A549 (cell line): ENCODE measurements around the gene ABCB11. TPM values are rescaled to one million over a fixed set of nuclear protein-coding genes. Genes with fewer than 3 reads are reported as not detected.
"Not testable (repeated sequence)": the region's sequence is repeated elsewhere in the genome, so short reads cannot be mapped to it uniquely, and the experiment has no call there.

Experiments used
- ATAC-seq, 2 experiments: fragments of 200-7000 bp in 1 of 2; fragments of >200 bp in 1 of 2; cut with Nextera tagmentation in 1 of 2; cut with Tn5 transposase in 1 of 2; 3 replicates each; pipeline versions ENCODE4 v1.8.0 to v1.9.1; 2018 to 2020; ENCODE audit warnings: mild to moderate bottlenecking in 1 of 2, moderate library complexity in 1 of 2
- CTCF ChIA-PET: fragments of 300-600 bp; sonication (Branson Sonifier 250); formaldehyde crosslinking; extraction: SDS; loops from one replicate; lab custom pipeline; 2021; ENCODE audit warnings: antibody characterized with exemption, inconsistent platforms; lab: Yijun Ruan, JAX
- POLR2A ChIA-PET: fragments of 350-600 bp; formaldehyde crosslinking; extraction: SDS; loops from one replicate; lab custom pipeline; 2021; ENCODE audit warnings: antibody characterized with exemption, inconsistent platforms; lab: Yijun Ruan, JAX
- DNase-seq, 2 experiments: peaks; one replicate each; pipeline versions ENCODE4 v3.0.0 to v3.0.0-alpha.2; 2011 to 2016; ENCODE audit warnings: low read depth in 1 of 2, low spot score in 1 of 2
- FAIRE-seq: peaks from 2 replicates; lab custom pipeline; 2011; peaks lifted over from hg19 to GRCh38; lab: Jason Lieb, UNC
- H3K27ac ChIP-seq, 2 experiments: fragments of >200 bp; sonication (Bioruptor Twin); formaldehyde crosslinking; 3 replicates each; pipeline ENCODE4 v1.5.1; 2016 to 2017
- H3K4me1 ChIP-seq: fragments of >200 bp; sonication (Bioruptor Twin); formaldehyde crosslinking; 3 replicates; pipeline ENCODE4 v1.6.1; 2016
- H3K4me2 ChIP-seq: fragments of >200 bp; sonication (Bioruptor Twin); formaldehyde crosslinking; 3 replicates; pipeline ENCODE4 v1.6.1; 2016
- H3K4me3 ChIP-seq: fragments of >200 bp; sonication (Bioruptor Twin); formaldehyde crosslinking; 3 replicates; pipeline ENCODE4 v1.5.1; 2016
- H3K9me3 ChIP-seq: fragments of >200 bp; sonication (Bioruptor Twin); formaldehyde crosslinking; 3 replicates; pipeline ENCODE4 v1.6.1; 2016
- BHLHE40 ChIP-seq: IDR thresholded peaks from 2 replicates; pipeline ENCODE4 v1.6.1; 2012; ENCODE audit warnings: low read depth, low read length, inconsistent platforms
- CEBPB ChIP-seq, 2 experiments: fragments of >200 bp in 1 of 2; sonication (Bioruptor Twin) in 1 of 2; formaldehyde crosslinking in 1 of 2; IDR thresholded peaks; 2 replicates each; pipeline ENCODE4 v1.6.1; 2012 to 2016
- EP300 ChIP-seq, 2 experiments: fragments of >200 bp; sonication (Bioruptor Twin); formaldehyde crosslinking; IDR thresholded peaks; 2 replicates in 1 of 2; 3 replicates in 1 of 2; pipeline ENCODE4 v1.6.1; 2016 to 2017
- FOSB ChIP-seq: fragments of 250-450 bp; sonication (Bioruptor Pico); IDR thresholded peaks from 2 replicates; pipeline ENCODE4 v1.5.0; 2020; ENCODE audit warnings: mild to moderate bottlenecking, moderate library complexity
- FOSL2 ChIP-seq, 2 experiments: fragments of 450-650 bp in 1 of 2; fragments of >200 bp in 1 of 2; sonication (Bioruptor Twin) in 1 of 2; formaldehyde crosslinking; IDR thresholded peaks; 2 replicates each; pipeline versions ENCODE4 v1.5.0 to v1.6.1; 2016 to 2020; ENCODE audit warnings: mild to moderate bottlenecking in 1 of 2, moderate library complexity in 1 of 2
- FOXS1 ChIP-seq: fragments of 250-450 bp; sonication (Bioruptor Pico); IDR thresholded peaks from 2 replicates; pipeline ENCODE4 v1.5.0; 2020; ENCODE audit warnings: mild to moderate bottlenecking, moderate library complexity
- GATA3 ChIP-seq: IDR thresholded peaks from 2 replicates; pipeline ENCODE4 v1.6.1; 2012; ENCODE audit warnings: borderline replicate concordance
- JUN ChIP-seq, 2 experiments: fragments of >200 bp; sonication (Bioruptor Twin); formaldehyde crosslinking; IDR thresholded peaks; 2 replicates in 1 of 2; 3 replicates in 1 of 2; pipeline ENCODE4 v1.6.1; 2016 to 2017
- JUNB ChIP-seq: fragments of >200 bp; sonication (Bioruptor Twin); formaldehyde crosslinking; IDR thresholded peaks from 2 replicates; pipeline ENCODE4 v1.6.1; 2016
- KDM1A ChIP-seq: fragments of 200-600 bp; sonication (generic); IDR thresholded peaks from 2 replicates; pipeline ENCODE4 v1.6.1; 2016; ENCODE audit warnings: low read depth, mild to moderate bottlenecking
- MAZ ChIP-seq: fragments of 150-350 bp; IDR thresholded peaks from 2 replicates; pipeline ENCODE4 v1.6.1; 2014; ENCODE audit warnings: antibody characterized with exemption, low read depth, low read length, borderline replicate concordance
- MYC ChIP-seq: IDR thresholded peaks from 2 replicates; pipeline ENCODE4 v1.6.1; 2012; ENCODE audit warnings: mild to moderate bottlenecking, inconsistent platforms, low read length, improper control_type of control experiment, borderline replicate concordance
- PHF8 ChIP-seq: fragments of 200-600 bp; sonication (generic); IDR thresholded peaks from 2 replicates; pipeline ENCODE4 v1.6.1; 2016; ENCODE audit warnings: low read depth, mild to moderate bottlenecking, antibody characterized with exemption, moderate library complexity, borderline replicate concordance
- RAD21 ChIP-seq, 2 experiments: fragments of >200 bp in 1 of 2; sonication (Bioruptor Twin) in 1 of 2; formaldehyde crosslinking in 1 of 2; IDR thresholded peaks in 1 of 2; conservative IDR thresholded peaks in 1 of 2; 2 replicates in 1 of 2; 3 replicates in 1 of 2; pipeline ENCODE4 v1.6.1; 2012 to 2018; ENCODE audit warnings: inconsistent platforms in 1 of 2
- RARB ChIP-seq: fragments of 250-450 bp; sonication (Bioruptor Pico); IDR thresholded peaks from 2 replicates; pipeline ENCODE4 v1.8.0; 2021; ENCODE audit warnings: mild to moderate bottlenecking, moderate library complexity
- SREBF2 ChIP-seq: fragments of 450-650 bp; IDR thresholded peaks from 2 replicates; pipeline ENCODE4 v1.6.1; 2014; ENCODE audit warnings: mild to moderate bottlenecking, moderate library complexity
- TP53 ChIP-seq: fragments of 250-450 bp; sonication (Bioruptor Pico); IDR thresholded peaks from 2 replicates; pipeline ENCODE4 v1.5.0; 2021; ENCODE audit warnings: mild to moderate bottlenecking, moderate library complexity
- ZC3H11A ChIP-seq: fragments of 450-650 bp; IDR thresholded peaks from 2 replicates; pipeline ENCODE4 v1.6.1; 2014; ENCODE audit warnings: antibody characterized with exemption, mild to moderate bottlenecking
- ZFP36 ChIP-seq: fragments of 450-650 bp; IDR thresholded peaks from 2 replicates; pipeline ENCODE4 v1.6.1; 2014; ENCODE audit warnings: borderline replicate concordance; ENCODE audit not compliant: partially characterized antibody
- ZNF302 ChIP-seq: fragments of 250-450 bp; sonication (Bioruptor Pico); IDR thresholded peaks from 2 replicates; pipeline ENCODE4 v1.9.0; 2021; ENCODE audit warnings: inconsistent platforms, mild to moderate bottlenecking, moderate library complexity
- WGBS: methylation state at CpG from one replicate; pipeline ENCODE4 v1.1.6; 2017; ENCODE audit errors: missing lambda C conversion rate; 5-methylcytosine and 5-hydroxymethylcytosine counted together
- polyA plus RNA-seq, 4 experiments: library from polyadenylated mRNA; depleted of rRNA in 3 of 4; stranded (reverse); fragments of >200 nt; fragmentation: RNase III in 1 of 4; extraction: RNeasy Plus Mini Kit Qiagen cat#74134 plus additional on column Dnase treatment in 1 of 4; gene quantifications; 2 replicates in 3 of 4; 3 replicates in 1 of 4; pipeline ENCODE4 v1.2.3, GENCODE V29; 2011 to 2017
- TF ChIP-seq, protein P1 (sequence below): IDR thresholded peaks from 2 replicates; pipeline ENCODE4 v1.6.1; 2012
- TF ChIP-seq, protein P2 (sequence below): IDR thresholded peaks from 2 replicates; pipeline ENCODE4 v1.6.1; 2012
- TF ChIP-seq, protein P3 (sequence below): fragments of >200 bp; sonication (Bioruptor Twin); formaldehyde crosslinking; IDR thresholded peaks from 2 replicates; pipeline ENCODE4 v1.6.1; 2016
- TF ChIP-seq, protein P4 (sequence below): fragments of >200 bp; sonication (Bioruptor Twin); formaldehyde crosslinking; IDR thresholded peaks from 3 replicates; pipeline ENCODE4 v1.6.1; 2016

Gene ABCB11
- polyA plus RNA-seq, 2 of the 4 experiments (the other 2 are of a cell fraction): not detected

DNA sequence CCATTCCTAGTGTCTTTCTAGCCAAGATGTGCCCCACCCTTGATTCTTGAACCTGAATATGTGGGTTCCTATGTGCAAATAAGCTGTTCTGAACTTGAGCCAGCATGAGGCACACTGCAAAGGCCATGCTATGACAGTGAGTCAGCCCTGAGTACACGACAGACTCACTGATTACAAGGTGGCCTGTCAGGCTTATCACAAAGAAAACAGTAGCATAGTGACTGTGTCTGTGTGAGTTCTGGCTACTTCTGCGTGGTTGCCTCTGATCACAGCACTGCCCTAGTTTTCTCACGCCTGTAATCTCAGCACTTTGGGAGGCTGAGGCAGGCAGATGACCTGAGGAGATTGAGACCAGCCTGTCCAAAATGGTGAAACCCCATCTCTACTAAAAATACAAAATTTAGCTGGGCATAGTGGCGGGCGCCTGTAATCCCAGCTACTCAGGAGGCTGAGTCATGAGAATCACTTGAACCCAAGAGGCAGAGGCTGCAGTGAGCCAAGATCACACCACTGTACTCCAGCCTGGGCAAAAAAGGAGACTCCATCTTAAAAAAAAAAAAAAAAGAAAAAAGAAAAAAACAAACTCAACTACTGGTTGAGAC is 18.8 kb downstream of the ABCB11 start:
- 23% methylated on average over 5 of the region's 5 CpGs for WGBS
- H3K4me3 ChIP-seq, H3K9me3 ChIP-seq, FAIRE-seq, POLR2A ChIA-PET: not testable (repeated sequence)
- H3K27ac ChIP-seq: peak overlapping the region; percentile 57 to 69
- DNase-seq (peak; percentile 10 to 80), ATAC-seq (peak; percentile 93 to 96)
- CTCF ChIA-PET: interaction anchor here (0.7 kb wide), 1 partner anchor 191 kb away, joined by 3 read pairs; no protein-coding TSS in a partner anchor
- H3K4me2 ChIP-seq: peak overlapping the region; percentile 58
- peak; percentile 32 to 47; a peak in 3 of 5 replicates for TF ChIP-seq EP300 (IDR thresholded peaks at IDR 0.05)
- peak in 1 of 2 experiments; percentile 7; a peak in 1 of 5 replicates for TF ChIP-seq RAD21 (conservative IDR thresholded peaks at IDR 0.05 in 1 of 2, IDR thresholded peaks at IDR 0.05 in 1 of 2)
- TF ChIP-seq, protein P1, sequence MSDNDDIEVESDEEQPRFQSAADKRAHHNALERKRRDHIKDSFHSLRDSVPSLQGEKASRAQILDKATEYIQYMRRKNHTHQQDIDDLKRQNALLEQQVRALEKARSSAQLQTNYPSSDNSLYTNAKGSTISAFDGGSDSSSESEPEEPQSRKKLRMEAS: peak; percentile 45
- TF ChIP-seq FOSL2 (IDR thresholded peaks at IDR 0.05): peak; percentile 67
- peak; percentile 63; the same call in 1 of the 2 replicates for TF ChIP-seq FOSL2 (CRISPR knock-in tag; IDR thresholded peaks at IDR 0.05)
- TF ChIP-seq JUN (IDR thresholded peaks at IDR 0.05): peak; percentile 34 to 37; a peak in 1 of 5 replicates
- TF ChIP-seq GATA3: peak; percentile 52; the same call in 1 of the 2 replicates
- TF ChIP-seq, protein P2, sequence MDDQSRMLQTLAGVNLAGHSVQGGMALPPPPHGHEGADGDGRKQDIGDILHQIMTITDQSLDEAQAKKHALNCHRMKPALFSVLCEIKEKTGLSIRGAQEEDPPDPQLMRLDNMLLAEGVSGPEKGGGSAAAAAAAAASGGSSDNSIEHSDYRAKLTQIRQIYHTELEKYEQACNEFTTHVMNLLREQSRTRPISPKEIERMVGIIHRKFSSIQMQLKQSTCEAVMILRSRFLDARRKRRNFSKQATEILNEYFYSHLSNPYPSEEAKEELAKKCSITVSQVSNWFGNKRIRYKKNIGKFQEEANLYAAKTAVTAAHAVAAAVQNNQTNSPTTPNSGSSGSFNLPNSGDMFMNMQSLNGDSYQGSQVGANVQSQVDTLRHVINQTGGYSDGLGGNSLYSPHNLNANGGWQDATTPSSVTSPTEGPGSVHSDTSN: 0 out of 2 replicates have a peak, but pooled peaks have one; percentile 17
- peak; percentile 62 for TF ChIP-seq JUNB
- peak in 1 of 2 experiments; percentile 20; a peak in 1 of 4 replicates for TF ChIP-seq CEBPB (IDR thresholded peaks at IDR 0.05)
- H3K4me1 ChIP-seq: peaks cover 37% of the 10 kb centered on the region

DNA sequence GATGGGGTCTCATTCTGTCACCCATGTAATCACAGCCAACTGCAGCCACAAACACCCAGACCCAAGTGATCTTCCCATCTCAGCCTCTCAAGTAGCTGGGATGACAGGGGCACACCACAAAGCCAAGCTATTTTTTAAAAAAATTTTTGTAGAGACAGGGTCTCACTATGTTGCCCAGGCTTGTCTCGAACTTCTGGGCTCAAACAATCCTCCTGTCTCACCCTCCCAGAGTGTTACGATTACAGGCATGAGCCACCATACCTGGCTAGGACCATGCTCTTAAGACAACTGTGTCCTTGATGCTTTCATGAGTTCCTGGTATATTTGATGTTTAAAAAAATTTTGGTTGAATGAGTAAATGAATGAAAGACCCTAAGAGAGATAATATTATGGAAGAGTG is 19.4 kb downstream of the ABCB11 start:
- 78% methylated on average over 2 of the region's 2 CpGs for WGBS
- Histone ChIP-seq H3K4me2 (peak overlapping the region; percentile 58), H3K27ac (peak overlapping the region; percentile 57 to 69; a peak in 4 of 6 replicates), H3K9me3 (no peaks in the 10 kb centered on the region), H3K4me3 (no peak overlapping the region), H3K4me1 (peaks cover 37% of the 10 kb centered on the region)
- TF ChIP-seq KDM1A: no peak
- no peak for TF ChIP-seq TP53
- TF ChIP-seq SREBF2: no peak
- TF ChIP-seq FOSB (CRISPR knock-in tag): no peak
- no peak for TF ChIP-seq MAZ
- no peak for TF ChIP-seq FOXS1 (CRISPR knock-in tag)
- no peak for TF ChIP-seq ZFP36
- no peak for TF ChIP-seq RARB (CRISPR knock-in tag)
- POLR2A ChIA-PET: no interaction called here
- FAIRE-seq (no peak), ATAC-seq (peak in 1 of 2 experiments; percentile 41; a peak in 2 of 6 replicates), DNase-seq (no peak)
- CTCF ChIA-PET: interaction anchor here (0.6 kb wide), 1 partner anchor 766 kb away, joined by 3 read pairs; no protein-coding TSS in a partner anchor

DNA sequence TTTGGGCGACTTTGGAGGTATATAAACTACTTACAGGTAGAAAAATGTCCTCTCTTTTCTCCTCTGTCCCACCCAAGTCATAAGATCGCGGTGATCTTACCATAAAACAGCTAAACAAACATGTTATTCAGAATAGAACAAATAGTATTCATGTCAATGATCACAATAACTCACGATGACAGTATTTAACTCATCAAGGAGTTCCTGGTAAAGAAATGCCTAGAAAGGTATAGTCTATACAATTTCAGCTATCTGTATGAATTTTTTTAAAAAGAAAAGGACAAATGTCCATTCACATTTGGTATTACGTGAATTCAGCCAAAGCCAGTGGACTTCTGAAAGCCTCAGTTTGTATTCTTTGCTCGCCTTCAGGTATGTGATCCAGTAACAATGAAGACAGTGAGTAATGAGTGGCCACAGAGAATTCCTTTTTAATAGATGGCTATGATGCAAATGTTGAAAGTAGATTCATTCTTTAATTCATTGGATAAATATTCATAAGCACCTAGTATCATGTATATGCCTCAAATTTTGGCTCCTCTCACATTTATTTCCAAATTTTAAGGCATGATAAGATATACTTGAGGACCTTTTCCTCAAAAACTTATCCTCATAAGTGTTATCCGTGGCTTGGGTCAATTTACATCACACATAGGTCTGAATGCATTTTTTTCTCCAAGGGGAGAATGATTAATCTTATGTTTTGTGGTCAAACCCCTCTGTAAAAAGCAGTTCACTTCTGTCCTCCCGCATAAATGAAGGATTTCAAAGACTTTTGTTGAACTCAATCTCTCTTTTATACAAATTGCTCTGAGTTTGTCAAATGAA is 20.3 kb downstream of the ABCB11 start:
- H3K4me2 ChIP-seq: peak overlapping the region; percentile 58
- H3K4me3 ChIP-seq: no peak overlapping the region
- no peaks in the 10 kb centered on the region for H3K9me3 ChIP-seq
- ChIA-PET CTCF (interaction anchor here (0.6 kb wide), 1 partner anchor 767 kb away, joined by 3 read pairs; no protein-coding TSS in a partner anchor), POLR2A (no interaction called here)
- FAIRE-seq (no peak), DNase-seq (no peak), ATAC-seq (no peak)
- peak overlapping the region in 1 of 2 experiments; percentile 57; a peak in 2 of 6 replicates for H3K27ac ChIP-seq
- WGBS: 40% methylated on average over 8 of the region's 8 CpGs
- peaks cover 37% of the 10 kb centered on the region for H3K4me1 ChIP-seq
- TF ChIP-seq, protein P3, sequence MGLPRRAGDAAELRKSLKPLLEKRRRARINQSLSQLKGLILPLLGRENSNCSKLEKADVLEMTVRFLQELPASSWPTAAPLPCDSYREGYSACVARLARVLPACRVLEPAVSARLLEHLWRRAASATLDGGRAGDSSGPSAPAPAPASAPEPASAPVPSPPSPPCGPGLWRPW: no peak
- no peak for TF ChIP-seq JUN (IDR thresholded peaks at IDR 0.05)
- TF ChIP-seq, protein P4, sequence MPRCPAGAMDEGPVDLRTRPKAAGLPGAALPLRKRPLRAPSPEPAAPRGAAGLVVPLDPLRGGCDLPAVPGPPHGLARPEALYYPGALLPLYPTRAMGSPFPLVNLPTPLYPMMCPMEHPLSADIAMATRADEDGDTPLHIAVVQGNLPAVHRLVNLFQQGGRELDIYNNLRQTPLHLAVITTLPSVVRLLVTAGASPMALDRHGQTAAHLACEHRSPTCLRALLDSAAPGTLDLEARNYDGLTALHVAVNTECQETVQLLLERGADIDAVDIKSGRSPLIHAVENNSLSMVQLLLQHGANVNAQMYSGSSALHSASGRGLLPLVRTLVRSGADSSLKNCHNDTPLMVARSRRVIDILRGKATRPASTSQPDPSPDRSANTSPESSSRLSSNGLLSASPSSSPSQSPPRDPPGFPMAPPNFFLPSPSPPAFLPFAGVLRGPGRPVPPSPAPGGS: no peak
- no peak for TF ChIP-seq ZC3H11A
- no peak for TF ChIP-seq TP53
- no peak for TF ChIP-seq PHF8
- TF ChIP-seq ZNF302 (CRISPR knock-in tag): no peak
- TF ChIP-seq BHLHE40: no peak
- TF ChIP-seq MYC: no peak
